GM12864 (cell line): ENCODE data around the gene CALY.
A peak's percentile ranks its signal among the peaks of the same experiment; 100 is the strongest.

Source experiments
- DNase-seq: peaks from one replicate; pipeline ENCODE4 v3.0.0-alpha.2; 2011; ENCODE audit warnings: low read depth
- H3K4me3 ChIP-seq: 2 replicates; pipeline ENCODE4 v1.5.1; 2011; ENCODE audit warnings: mild to moderate bottlenecking, low read depth, low read length, control low read depth
- CTCF ChIP-seq: IDR thresholded peaks from 2 replicates; pipeline ENCODE4 v1.5.1; 2011; ENCODE audit warnings: low read depth, mild to moderate bottlenecking, moderate library complexity, low read length, control low read depth, inconsistent platforms; ENCODE audit errors: missing control alignments

Gene CALY

GRCh38 chr10:133275684-133276092 is 61.0 kb downstream of the CALY start:
- H3K4me3 ChIP-seq, result peak overlapping the region; percentile 92
- TF ChIP-seq CTCF, result peak; percentile 70
- no peak for DNase-seq

GRCh38 chr10:133274751-133275683 is 61.7 kb downstream of the CALY start:
- peak; percentile 64 for DNase-seq
- peak overlapping the region; percentile 92 for H3K4me3 ChIP-seq
- TF ChIP-seq CTCF, result no peak
